ENCODE results near the gene MDM2. TPM values are rescaled to one million over a fixed set of nuclear protein-coding genes. Genes with fewer than 3 reads are reported as not detected.

The MDM2 gene
- total RNA-seq, 4 donors from 2014 or later, result 44.3 to 84.2 (median 70.1) TPM

DNA sequence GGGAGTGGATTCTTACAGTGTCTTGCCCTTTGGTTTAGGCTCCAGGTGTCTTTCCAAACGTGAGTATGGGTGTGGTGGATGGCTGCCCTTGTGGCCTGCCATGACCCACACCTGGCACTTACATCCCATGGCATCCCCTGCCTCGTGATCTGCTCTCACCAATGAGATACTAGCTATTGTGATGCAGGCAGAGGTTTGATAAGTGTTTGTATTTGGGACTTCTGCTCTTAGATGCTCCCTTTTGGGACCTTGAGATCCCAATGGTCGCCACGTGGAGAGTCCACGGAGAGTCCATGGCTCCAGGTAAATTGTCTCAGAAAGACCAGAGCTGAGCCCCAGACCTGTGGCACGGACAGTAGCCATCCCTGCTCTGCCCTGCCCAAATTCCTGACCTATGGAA lies 62.5 kb downstream of the MDM2 start:
- no peak for DNase-seq (ENCODE audit: low spot score)
- ATAC-seq (ENCODE audit: low FRiP score), result no peak
- TF ChIP-seq, protein P1, sequence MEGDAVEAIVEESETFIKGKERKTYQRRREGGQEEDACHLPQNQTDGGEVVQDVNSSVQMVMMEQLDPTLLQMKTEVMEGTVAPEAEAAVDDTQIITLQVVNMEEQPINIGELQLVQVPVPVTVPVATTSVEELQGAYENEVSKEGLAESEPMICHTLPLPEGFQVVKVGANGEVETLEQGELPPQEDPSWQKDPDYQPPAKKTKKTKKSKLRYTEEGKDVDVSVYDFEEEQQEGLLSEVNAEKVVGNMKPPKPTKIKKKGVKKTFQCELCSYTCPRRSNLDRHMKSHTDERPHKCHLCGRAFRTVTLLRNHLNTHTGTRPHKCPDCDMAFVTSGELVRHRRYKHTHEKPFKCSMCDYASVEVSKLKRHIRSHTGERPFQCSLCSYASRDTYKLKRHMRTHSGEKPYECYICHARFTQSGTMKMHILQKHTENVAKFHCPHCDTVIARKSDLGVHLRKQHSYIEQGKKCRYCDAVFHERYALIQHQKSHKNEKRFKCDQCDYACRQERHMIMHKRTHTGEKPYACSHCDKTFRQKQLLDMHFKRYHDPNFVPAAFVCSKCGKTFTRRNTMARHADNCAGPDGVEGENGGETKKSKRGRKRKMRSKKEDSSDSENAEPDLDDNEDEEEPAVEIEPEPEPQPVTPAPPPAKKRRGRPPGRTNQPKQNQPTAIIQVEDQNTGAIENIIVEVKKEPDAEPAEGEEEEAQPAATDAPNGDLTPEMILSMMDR (IDR thresholded peaks at IDR 0.05), result no peak

DNA sequence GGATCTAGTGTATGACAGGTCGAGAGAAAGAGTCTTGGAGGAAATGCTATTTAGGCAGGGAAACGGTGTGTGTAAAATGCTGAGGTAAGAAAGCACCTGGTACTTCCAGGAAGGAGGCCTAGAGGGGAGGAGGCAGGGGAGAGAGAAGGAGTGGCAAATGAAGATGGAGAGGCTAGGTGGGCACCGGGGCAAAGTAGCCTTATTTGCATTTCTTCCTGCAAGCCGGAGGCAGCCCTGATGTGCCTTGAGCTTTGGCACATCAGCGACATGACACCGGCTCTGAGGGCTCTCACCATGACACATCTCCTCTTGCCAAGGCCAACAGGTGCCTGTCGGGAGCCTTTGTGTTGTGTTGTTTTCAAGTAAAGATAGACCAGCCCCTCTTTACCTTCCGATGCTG lies 63.4 kb downstream of the MDM2 start:
- TF ChIP-seq, protein P1 (IDR thresholded peaks at IDR 0.05), result no peak
- DNase-seq (ENCODE audit: low spot score) (no peak), ATAC-seq (ENCODE audit: low FRiP score) (no peak)

DNA sequence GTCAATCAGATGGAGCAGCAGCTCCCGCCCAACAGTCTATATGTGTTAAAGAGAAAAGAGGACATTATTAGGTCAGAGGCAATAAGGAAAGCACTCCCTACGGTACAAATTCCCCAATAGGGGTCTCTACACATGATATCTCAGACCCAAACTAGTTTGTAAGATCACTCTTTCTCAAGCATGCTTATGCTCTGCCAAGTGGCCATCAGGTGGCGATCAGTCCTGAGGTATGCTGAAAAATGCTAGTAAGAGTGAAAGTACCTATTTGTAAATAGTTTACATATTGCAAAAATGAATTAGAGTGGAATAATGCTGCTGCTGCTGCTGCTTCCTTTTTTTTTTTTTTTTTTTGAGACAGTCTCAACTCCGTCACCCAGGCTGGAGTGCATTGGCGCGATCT lies 63.9 kb downstream of the MDM2 start:
- TF ChIP-seq, protein P1 (IDR thresholded peaks at IDR 0.05), result no peak
- DNase-seq (ENCODE audit: low spot score) (no peak), ATAC-seq (ENCODE audit: low FRiP score) (no peak)

DNA sequence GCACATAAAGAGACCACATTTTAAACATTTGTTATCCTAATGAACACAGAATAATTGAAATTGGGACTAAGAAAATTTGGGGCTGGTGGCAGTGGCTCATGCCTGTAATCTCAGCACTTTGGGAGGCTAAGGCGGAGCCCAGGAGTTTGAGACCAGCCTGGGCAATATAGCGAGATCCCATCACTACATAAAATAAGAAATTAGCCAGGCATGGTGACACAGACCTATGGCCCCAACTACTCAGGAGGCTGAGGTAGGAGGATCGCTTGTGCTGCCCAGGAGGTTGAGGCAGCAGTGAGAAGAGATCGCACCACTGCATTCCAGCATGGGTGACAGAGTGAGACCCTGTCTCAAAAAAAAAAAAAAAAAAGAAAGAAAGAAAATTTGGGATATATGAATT lies 65.3 kb downstream of the MDM2 start:
- ATAC-seq (ENCODE audit: low FRiP score), result no peak
- TF ChIP-seq, protein P1 (IDR thresholded peaks at IDR 0.05), result no peak
- no peak for DNase-seq (ENCODE audit: low spot score)

DNA sequence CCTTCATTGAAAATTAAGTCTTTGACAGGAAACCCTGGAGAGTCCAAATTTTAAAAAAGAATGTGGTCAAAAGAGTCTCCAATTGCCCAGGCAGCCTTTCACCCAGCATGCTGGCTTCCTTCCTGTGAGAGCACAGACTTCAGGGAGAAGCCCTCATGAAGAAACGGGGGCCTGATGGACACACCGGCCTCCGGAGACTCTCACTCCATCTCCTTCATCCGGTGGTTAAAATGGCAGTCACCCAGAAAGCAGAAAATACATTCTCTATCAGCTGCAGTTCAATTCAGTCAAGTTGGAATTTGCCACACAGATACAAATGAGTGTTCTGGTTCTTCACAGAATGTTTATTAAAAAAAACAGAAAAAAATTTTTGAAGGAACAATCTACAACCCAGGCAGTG lies 68.5 kb downstream of the MDM2 start:
- TF ChIP-seq, protein P1 (IDR thresholded peaks at IDR 0.05), result no peak
- DNase-seq (ENCODE audit: low spot score) (no peak), ATAC-seq (ENCODE audit: low FRiP score) (no peak)

DNA sequence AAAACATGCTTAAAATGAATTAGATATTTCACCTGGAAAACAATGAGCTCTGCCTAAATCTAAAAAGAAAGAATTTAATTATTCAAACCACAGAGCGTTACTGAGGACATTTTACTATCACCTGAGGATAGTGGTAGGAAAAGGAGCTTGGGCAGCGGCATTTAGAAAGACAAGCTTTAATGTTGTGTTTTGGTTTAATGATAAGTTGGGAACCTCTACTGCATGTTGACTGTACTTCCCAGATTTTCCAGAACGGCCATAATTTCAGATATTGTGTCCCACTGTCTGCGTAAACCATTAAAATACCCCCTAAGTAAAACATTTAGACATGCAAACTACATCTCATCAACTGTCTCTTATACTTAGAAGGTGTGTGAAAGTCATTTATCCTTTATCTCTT lies 69.6 kb downstream of the MDM2 start:
- no peak for DNase-seq (ENCODE audit: low spot score)
- no peak for ATAC-seq (ENCODE audit: low FRiP score)
- TF ChIP-seq, protein P1 (IDR thresholded peaks at IDR 0.05), result no peak

DNA sequence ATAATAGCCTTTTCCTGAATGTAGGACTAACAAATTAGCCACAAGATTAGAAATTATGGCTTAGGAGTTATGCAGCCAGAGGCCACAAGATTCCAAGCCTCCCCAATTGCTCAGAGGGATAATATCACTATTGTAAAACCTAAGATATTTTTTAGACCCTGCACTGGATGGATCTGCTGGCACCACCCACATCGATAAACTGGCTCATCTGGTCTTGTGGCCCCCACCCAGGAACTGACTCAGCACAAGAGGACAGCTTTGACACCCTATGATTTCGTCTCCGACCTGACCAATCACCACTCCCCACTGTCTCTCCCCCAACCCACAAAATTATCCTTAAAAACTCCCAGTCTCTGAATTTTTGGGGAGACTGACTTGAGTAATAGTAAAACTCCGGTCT lies 70.3 kb downstream of the MDM2 start:
- TF ChIP-seq, protein P1 (IDR thresholded peaks at IDR 0.05), result no peak
- no peak for ATAC-seq (ENCODE audit: low FRiP score)

More for the DNA sequence above, 70.3 kb downstream of the MDM2 start:
- DNase-seq (ENCODE audit: low spot score), result no peak
